Cardiac muscle cell (in vitro differentiated cells and primary cell): Measurements from ENCODE around the gene SMIM35. TPM values are rescaled to one million over a fixed set of nuclear protein-coding genes. Genes with fewer than 3 reads are reported as not detected.

Experiments used
- DNase-seq, 2 donors: peaks; one replicate each; pipeline versions ENCODE4 v3.0.0 to v3.0.0-alpha.2; 2010 to 2017; ENCODE audit warnings: low read depth in 1 of 2, low spot score in 1 of 2
- H3K27ac ChIP-seq: fragments of 200-600 bp; sonication (generic); 2 replicates; pipeline ENCODE4 v1.5.1; 2016
- H3K27me3 ChIP-seq: fragments of 200-600 bp; sonication (generic); 2 replicates; pipeline ENCODE4 v1.6.0; 2016; ENCODE audit warnings: control low read depth
- H3K36me3 ChIP-seq: fragments of 200-600 bp; sonication (generic); 2 replicates; pipeline ENCODE4 v1.5.1; 2016; ENCODE audit warnings: control low read depth
- H3K4me1 ChIP-seq: fragments of 200-600 bp; sonication (generic); 2 replicates; pipeline ENCODE4 v1.8.1; 2017; ENCODE audit warnings: low read depth, mild to moderate bottlenecking, mixed run types
- H3K4me3 ChIP-seq: fragments of 200-600 bp; sonication (generic); 2 replicates; pipeline ENCODE4 v1.5.1; 2016; ENCODE audit warnings: mild to moderate bottlenecking
- H3K9me3 ChIP-seq: fragments of 200-600 bp; sonication (generic); 2 replicates; pipeline ENCODE4 v1.5.1; 2017; ENCODE audit warnings: low read depth, mild to moderate bottlenecking, control low read depth
- polyA plus RNA-seq: library from polyadenylated mRNA; unstranded; fragments of >200 nt; fragmentation: Nextera tagmentation; extraction: Ambion mirVana; gene quantifications from 2 replicates; pipeline ENCODE4 v1.2.1, GENCODE V29; 2016
- total RNA-seq: library from RNA; depleted of rRNA; stranded (reverse); fragments of >200 nt; gene quantifications from 2 replicates; pipeline ENCODE4 v1.2.3, GENCODE V29; 2016
- TF ChIP-seq, protein P1 (sequence below): IDR thresholded peaks from 2 replicates; pipeline ENCODE4 v1.5.1; 2012; ENCODE audit warnings: low read depth, mild to moderate bottlenecking, low read length

SMIM35 gene
- total and polyA plus RNA-seq, 2 experiments from 2014 or later, result not detected

DNA sequence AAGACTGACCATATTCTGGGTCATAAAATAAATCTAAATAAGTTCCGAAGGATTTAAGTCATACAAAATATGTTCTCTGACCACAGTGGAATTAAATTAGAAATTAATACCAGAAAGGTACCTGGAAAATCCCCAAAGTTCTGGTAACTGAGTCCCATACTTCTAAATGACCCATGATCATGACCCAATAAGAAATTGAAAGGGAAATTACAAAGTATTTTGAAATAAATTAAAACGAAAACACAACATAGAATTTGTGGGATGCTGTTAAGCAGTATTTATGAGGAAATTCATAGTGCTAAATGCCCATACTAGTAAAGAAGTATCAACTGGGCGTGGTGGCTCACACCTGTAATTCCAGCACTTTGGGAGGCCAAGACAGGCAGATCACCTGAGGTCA lies 123.9 kb downstream of the SMIM35 start:
- Histone ChIP-seq H3K27ac (no peak overlapping the region), H3K27me3 (no peaks in the 10 kb centered on the region), H3K36me3 (no peaks in the 10 kb centered on the region), H3K9me3 (no peaks in the 10 kb centered on the region), H3K4me3 (no peak overlapping the region), H3K4me1 (no peaks in the 10 kb centered on the region)
- TF ChIP-seq, protein P1, sequence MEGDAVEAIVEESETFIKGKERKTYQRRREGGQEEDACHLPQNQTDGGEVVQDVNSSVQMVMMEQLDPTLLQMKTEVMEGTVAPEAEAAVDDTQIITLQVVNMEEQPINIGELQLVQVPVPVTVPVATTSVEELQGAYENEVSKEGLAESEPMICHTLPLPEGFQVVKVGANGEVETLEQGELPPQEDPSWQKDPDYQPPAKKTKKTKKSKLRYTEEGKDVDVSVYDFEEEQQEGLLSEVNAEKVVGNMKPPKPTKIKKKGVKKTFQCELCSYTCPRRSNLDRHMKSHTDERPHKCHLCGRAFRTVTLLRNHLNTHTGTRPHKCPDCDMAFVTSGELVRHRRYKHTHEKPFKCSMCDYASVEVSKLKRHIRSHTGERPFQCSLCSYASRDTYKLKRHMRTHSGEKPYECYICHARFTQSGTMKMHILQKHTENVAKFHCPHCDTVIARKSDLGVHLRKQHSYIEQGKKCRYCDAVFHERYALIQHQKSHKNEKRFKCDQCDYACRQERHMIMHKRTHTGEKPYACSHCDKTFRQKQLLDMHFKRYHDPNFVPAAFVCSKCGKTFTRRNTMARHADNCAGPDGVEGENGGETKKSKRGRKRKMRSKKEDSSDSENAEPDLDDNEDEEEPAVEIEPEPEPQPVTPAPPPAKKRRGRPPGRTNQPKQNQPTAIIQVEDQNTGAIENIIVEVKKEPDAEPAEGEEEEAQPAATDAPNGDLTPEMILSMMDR, result no peak
- DNase-seq, result no peak

DNA sequence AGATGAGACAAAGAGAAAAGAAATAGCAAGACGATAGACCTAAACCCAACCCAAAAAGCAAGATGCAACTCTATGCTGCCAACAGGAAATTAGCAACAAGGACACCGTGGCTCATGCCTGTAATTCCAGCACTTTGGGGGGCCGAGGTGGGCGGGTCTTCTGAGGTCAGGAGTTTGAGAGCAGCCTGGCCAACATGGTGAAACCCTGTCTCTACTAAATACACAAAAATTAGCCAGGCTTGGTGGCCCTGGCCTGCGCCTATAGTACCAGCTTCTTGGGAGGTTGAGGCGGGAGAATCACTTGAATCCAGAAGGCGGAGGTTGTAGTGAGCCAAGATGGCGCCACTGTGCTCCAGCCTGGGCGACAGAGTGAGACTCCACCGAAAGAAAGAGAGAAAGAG lies 124.9 kb downstream of the SMIM35 start:
- Histone ChIP-seq H3K27ac (no peak overlapping the region), H3K4me3 (no peak overlapping the region), H3K36me3 (no peaks in the 10 kb centered on the region), H3K9me3 (no peaks in the 10 kb centered on the region), H3K27me3 (no peaks in the 10 kb centered on the region), H3K4me1 (no peaks in the 10 kb centered on the region)
- DNase-seq, result no peak
- TF ChIP-seq, protein P1, result no peak

DNA sequence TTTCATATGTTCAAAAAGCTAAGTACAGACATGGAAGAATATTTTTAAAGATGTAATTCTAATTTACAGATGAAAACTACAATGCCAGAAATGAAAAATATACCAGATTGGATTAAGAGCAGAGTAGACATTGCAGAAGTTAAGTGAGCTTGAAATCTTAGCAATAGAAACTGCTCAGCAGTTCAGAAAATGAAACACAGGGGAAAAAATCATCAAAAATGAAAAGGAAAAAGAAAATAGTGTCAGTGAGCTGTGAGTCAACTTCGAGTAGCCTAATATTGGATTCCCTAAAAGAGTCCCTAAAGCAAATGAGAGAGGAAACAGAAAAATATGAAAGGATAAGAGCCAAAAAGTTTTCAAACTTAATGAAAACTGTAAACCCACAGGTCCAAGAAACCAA lies 126.4 kb downstream of the SMIM35 start:
- Histone ChIP-seq H3K27ac (no peak overlapping the region), H3K4me3 (no peak overlapping the region), H3K4me1 (no peaks in the 10 kb centered on the region), H3K36me3 (no peaks in the 10 kb centered on the region), H3K27me3 (no peaks in the 10 kb centered on the region), H3K9me3 (no peaks in the 10 kb centered on the region)
- DNase-seq, result no peak
- TF ChIP-seq, protein P1, result no peak

DNA sequence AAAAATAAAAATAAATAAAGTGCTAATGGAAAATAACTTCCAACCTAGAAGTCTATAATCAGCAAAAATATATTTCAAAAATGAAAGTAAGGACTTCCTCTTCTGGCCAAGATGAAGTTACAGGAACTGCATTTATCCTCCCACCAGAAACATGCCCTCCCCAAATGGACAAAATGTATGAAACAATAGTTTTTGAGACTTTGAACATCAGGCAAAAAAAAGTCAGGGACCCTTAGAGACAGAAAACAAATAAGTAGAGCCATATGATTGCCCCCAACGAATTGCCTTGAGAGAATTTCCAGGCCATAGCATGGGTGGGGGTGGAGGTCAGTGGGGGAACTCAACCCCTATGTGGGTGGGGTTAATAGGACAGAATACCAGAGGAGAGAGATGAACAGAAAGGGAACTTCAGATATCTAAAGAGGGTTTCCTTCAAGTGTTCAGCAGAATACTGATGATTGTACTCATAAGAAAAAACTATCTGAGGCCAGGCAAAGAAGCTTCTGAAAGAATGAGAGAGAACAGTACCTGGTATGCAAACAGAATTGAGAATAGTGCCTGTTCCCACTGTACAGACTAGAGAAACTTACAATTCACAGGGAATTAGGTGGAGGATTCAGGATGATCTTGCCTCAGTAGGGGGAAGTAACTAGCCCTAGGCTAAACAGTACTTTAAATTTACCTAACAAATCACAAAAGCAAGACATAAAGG lies 127.2 kb downstream of the SMIM35 start:
- Histone ChIP-seq H3K27me3 (no peaks in the 10 kb centered on the region), H3K9me3 (no peaks in the 10 kb centered on the region), H3K36me3 (no peaks in the 10 kb centered on the region), H3K27ac (no peak overlapping the region), H3K4me1 (no peaks in the 10 kb centered on the region), H3K4me3 (no peak overlapping the region)
- no peak for DNase-seq
- TF ChIP-seq, protein P1, result no peak

- no peaks in the 10 kb centered on the region for H3K27me3 ChIP-seq
- no peak overlapping the region for H3K4me3 ChIP-seq
- DNase-seq, result no peak
- H3K9me3 ChIP-seq, result no peaks in the 10 kb centered on the region
- no peaks in the 10 kb centered on the region for H3K4me1 ChIP-seq
- TF ChIP-seq, protein P1, result no peak
- H3K27ac ChIP-seq, result no peak overlapping the region
- H3K36me3 ChIP-seq, result no peaks in the 10 kb centered on the region
Measured at GRCh38 chr11:117958949-117959348, 127.8 kb downstream of the SMIM35 start.

Other genes with a start within 250 kb of the SMIM35 start
- gene FXYD6, start 210.3 kb downstream of the SMIM35 start, total RNA-seq, result 324 and 403 TPM in 2 replicates
- 310 and 541 TPM in 2 replicates for gene FXYD6, start 210.3 kb downstream of the SMIM35 start, polyA plus RNA-seq
- gene TMPRSS13, start 157.6 kb downstream of the SMIM35 start, total RNA-seq, result 0.04 and 0.66 TPM in 2 replicates
- 0.40 TPM in 1 of 2 replicates, not detected in the other for gene TMPRSS13, start 157.6 kb downstream of the SMIM35 start, polyA plus RNA-seq
- not detected in 2 replicates for gene IL10RA, start 100.6 kb downstream of the SMIM35 start, total RNA-seq
- not detected in 2 replicates for gene IL10RA, start 100.6 kb downstream of the SMIM35 start, polyA plus RNA-seq
- gene TMPRSS4, start 9.9 kb downstream of the SMIM35 start, total RNA-seq, result not detected in 2 replicates
- gene TMPRSS4, start 9.9 kb downstream of the SMIM35 start, polyA plus RNA-seq, result not detected in 2 replicates
- gene SCN4B, start 65.9 kb upstream of the SMIM35 start, total RNA-seq, result 0.11 and 0.21 TPM in 2 replicates
- 0.39 TPM in 1 of 2 replicates, not detected in the other for gene SCN4B, start 65.9 kb upstream of the SMIM35 start, polyA plus RNA-seq
- 1.5 and 2.5 TPM in 2 replicates for gene SCN2B, start 89.7 kb upstream of the SMIM35 start, total RNA-seq
- 0.87 and 2.2 TPM in 2 replicates for gene SCN2B, start 89.7 kb upstream of the SMIM35 start, polyA plus RNA-seq
- gene JAML, start 138.0 kb upstream of the SMIM35 start, total RNA-seq, result not detected in 2 replicates
- gene JAML, start 138.0 kb upstream of the SMIM35 start, polyA plus RNA-seq, result not detected in 2 replicates
- gene MPZL3, start 165.4 kb upstream of the SMIM35 start, total RNA-seq, result 0.12 and 0.49 TPM in 2 replicates
- 0.07 TPM in 1 of 2 replicates, not detected in the other for gene MPZL3, start 165.4 kb upstream of the SMIM35 start, polyA plus RNA-seq
- 0.39 TPM in 1 of 2 replicates, not detected in the other for gene MPZL2, start 177.3 kb upstream of the SMIM35 start, total RNA-seq
- gene MPZL2, start 177.3 kb upstream of the SMIM35 start, polyA plus RNA-seq, result 0.13 TPM in 1 of 2 replicates, not detected in the other
- gene CD3E, start 217.8 kb upstream of the SMIM35 start, total RNA-seq, result not detected in 2 replicates
- not detected in 2 replicates for gene CD3E, start 217.8 kb upstream of the SMIM35 start, polyA plus RNA-seq